B cell (primary cell): Measurements from ENCODE around the gene KRT33A. TPM values are rescaled to one million over a fixed set of nuclear protein-coding genes. Genes with fewer than 3 reads are reported as not detected.
A peak's percentile ranks its signal among the peaks of the same experiment; 100 is the strongest.

Experiments
- ATAC-seq: fragments of 200-7000 bp; cut with Tn5 transposase; one replicate; pipeline ENCODE4 v1.10.0; 2021; ENCODE audit warnings: low read depth, mild to moderate bottlenecking, moderate number of reproducible peaks, moderate library complexity
- CTCF ChIA-PET: fragments of 350-600 bp; sonication (Branson Sonifier 250); formaldehyde crosslinking; loops from one replicate; lab custom pipeline; 2021; ENCODE audit warnings: antibody characterized with exemption, inconsistent platforms; lab: Charles Lee
- POLR2A ChIA-PET: fragments of 350-600 bp; sonication (Branson Sonifier 250); formaldehyde crosslinking; loops from one replicate; lab custom pipeline; 2021; ENCODE audit warnings: antibody characterized with exemption; lab: Charles Lee
- DNase-seq: peaks from one replicate; pipeline ENCODE4 v3.0.0; 2013
- H2AFZ ChIP-seq: 2 replicates; pipeline ENCODE4 v1.6.1; 2012; ENCODE audit warnings: mild to moderate bottlenecking, low read depth, low read length; ENCODE audit not compliant: insufficient read depth, poor library complexity, severe bottlenecking
- H3K27ac ChIP-seq, 2 donors: 1 replicate in 1 of 2; 2 replicates in 1 of 2; pipeline ENCODE4 v1.5.1; 2012 to 2013; ENCODE audit warnings: low read length in 2 of 2, mild to moderate bottlenecking in 2 of 2, moderate library complexity in 1 of 2
- H3K27me3 ChIP-seq, 4 experiments: fragments of 200-600 bp in 1 of 4; sonication (generic) in 1 of 4; replicated peaks in 1 of 4; 1 replicate in 2 of 4; 2 replicates in 2 of 4; pipeline versions ENCODE4 v1.6.1 to v1.7.0; 2013 to 2016; ENCODE audit warnings: low read length in 3 of 4, mild to moderate bottlenecking in 2 of 4, mixed read lengths in 1 of 4, moderate library complexity in 1 of 4; ENCODE audit not compliant: insufficient read depth in 4 of 4, control insufficient read depth in 3 of 4; ENCODE audit errors: control extremely low read depth in 1 of 4
- H3K36me3 ChIP-seq, 2 experiments: replicated peaks in 1 of 2; 1 replicate in 1 of 2; 2 replicates in 1 of 2; pipeline versions ENCODE4 v1.6.1 to v1.7.1; 2013; ENCODE audit warnings: low read length in 1 of 2; ENCODE audit not compliant: insufficient read depth in 2 of 2, control insufficient read depth in 1 of 2; ENCODE audit errors: control extremely low read depth in 1 of 2, extremely low read depth in 1 of 2
- H3K4me1 ChIP-seq, 2 donors: fragments of 200-600 bp in 1 of 2; sonication (generic) in 1 of 2; 1 replicate in 1 of 2; 2 replicates in 1 of 2; pipeline versions ENCODE4 v1.5.1 to v1.6.1; 2013 to 2017; ENCODE audit warnings: low read length in 2 of 2; ENCODE audit not compliant: control insufficient read depth in 2 of 2, insufficient read depth in 2 of 2
- H3K4me2 ChIP-seq: replicated peaks from 2 replicates; pipeline ENCODE3; 2012; ENCODE audit warnings: mild to moderate bottlenecking, low read depth, low read length; ENCODE audit not compliant: poor library complexity, severe bottlenecking
- H3K4me3 ChIP-seq, 5 experiments: fragments of 200-600 bp in 1 of 5; sonication (generic) in 1 of 5; 1 replicate in 3 of 5; 2 replicates in 2 of 5; pipeline versions ENCODE4 v1.5.1 to v1.7.0; 2011 to 2016; ENCODE audit warnings: low read length in 4 of 5, mild to moderate bottlenecking in 4 of 5, low read depth in 2 of 5, control low read depth in 1 of 5, moderate library complexity in 1 of 5; ENCODE audit not compliant: insufficient read depth in 1 of 5; ENCODE audit errors: control extremely low read depth in 1 of 5, extremely low read depth in 1 of 5
- H3K79me2 ChIP-seq: fragments of 200-600 bp; sonication (generic); one replicate; pipeline ENCODE4 v1.6.0; 2016; ENCODE audit warnings: low read length; ENCODE audit not compliant: control insufficient read depth, insufficient read depth
- H3K9ac ChIP-seq: fragments of 200-600 bp; sonication (generic); 2 replicates; pipeline ENCODE4 v1.6.1; 2017; ENCODE audit warnings: mild to moderate bottlenecking, low read length, moderate library complexity
- H3K9me3 ChIP-seq, 3 donors: one replicate each; pipeline versions ENCODE4 v1.6.1 to v1.7.1; 2013; ENCODE audit warnings: low read length in 2 of 3; ENCODE audit not compliant: control insufficient read depth in 2 of 3, insufficient read depth in 1 of 3; ENCODE audit errors: control extremely low read depth in 1 of 3
- H4K20me1 ChIP-seq: 2 replicates; pipeline ENCODE4 v1.6.0; 2012; ENCODE audit warnings: mild to moderate bottlenecking, low read length; ENCODE audit not compliant: insufficient read depth, control insufficient read depth, poor library complexity, severe bottlenecking
- H3K27ac Mint-ChIP-seq: one replicate; pipeline ENCODE4 v1.8.0; 2021; ENCODE audit warnings: mixed read lengths
- H3K27me3 Mint-ChIP-seq: one replicate; pipeline ENCODE4 v1.8.0; 2021; ENCODE audit warnings: mixed read lengths
- H3K4me1 Mint-ChIP-seq: one replicate; pipeline ENCODE4 v1.8.0; 2021; ENCODE audit warnings: mixed read lengths
- H3K4me3 Mint-ChIP-seq: one replicate; pipeline ENCODE4 v1.8.0; 2021; ENCODE audit warnings: mixed read lengths
- H3K9me3 Mint-ChIP-seq: one replicate; pipeline ENCODE4 v1.8.0; 2022; ENCODE audit warnings: mixed read lengths; ENCODE audit not compliant: insufficient read depth
- EZH2 ChIP-seq: IDR thresholded peaks from 2 replicates; pipeline ENCODE4 v1.6.1; 2012; ENCODE audit warnings: borderline replicate concordance, low read depth, mild to moderate bottlenecking, moderate library complexity, low read length; ENCODE audit not compliant: insufficient read depth, poor library complexity, severe bottlenecking
- WGBS: methylation state at CpG from one replicate; pipeline ENCODE4 v1.1.5; 2013; ENCODE audit warnings: missing lambda C conversion rate; ENCODE audit not compliant: insufficient coverage; 5-methylcytosine and 5-hydroxymethylcytosine counted together
- intact Hi-C: fragments of 100-400 bp; cut with micrococcal nuclease; formaldehyde crosslinking; loops from one replicate; pipeline ENCODE4 v1.10.0; 2022
- polyA plus RNA-seq: library from polyadenylated mRNA; depleted of rRNA; stranded (reverse); fragments of >200 nt; gene quantifications from 2 replicates; pipeline ENCODE4 v1.2.3, GENCODE V29; 2012
- total RNA-seq, 2 donors: library from RNA; stranded (reverse); fragments of 120-200 nt in 1 of 2; gene quantifications; 1 replicate in 1 of 2; 2 replicates in 1 of 2; pipeline versions ENCODE4 v1.2.3 to v1.2.4, GENCODE V29; 2013 to 2022
- TF ChIP-seq, protein P1 (sequence below): fragments of 200-600 bp; IDR thresholded peaks from one replicate; pipeline ENCODE4 v1.8.0; 2022; ENCODE audit warnings: antibody characterized with exemption, mild to moderate bottlenecking

KRT33A gene
- total and polyA plus RNA-seq, 2 donors (not counting 1 experiment from before 2014, with no cell fraction given), result not detected

- ChIA-PET POLR2A (no interaction called here), CTCF (interaction anchor here (1.5 kb wide), 1 partner anchor 11 kb away, joined by 6 read pairs; no protein-coding TSS in a partner anchor)
- H4K20me1 ChIP-seq, result no peaks in the 10 kb centered on the region
- 75% methylated on average over 2 of the region's 2 CpGs for WGBS
- Mint-ChIP-seq H3K9me3 (peaks cover 6% of the 10 kb centered on the region), H3K4me1 (peaks cover 4% of the 10 kb centered on the region), H3K4me3 (no peak overlapping the region), H3K27me3 (peaks cover 16% of the 10 kb centered on the region), H3K27ac (no peak overlapping the region)
- H3K4me3 ChIP-seq, result no peak overlapping the region
- peaks cover 0 to 11% (median 0%) of the 10 kb centered on the region in 4 experiments for H3K27me3 ChIP-seq
- H3K79me2 ChIP-seq, result no peaks in the 10 kb centered on the region
- H2AFZ ChIP-seq, result no peak overlapping the region
- ATAC-seq (no peak), DNase-seq (no peak)
- H3K36me3 ChIP-seq, result no peaks in the 10 kb centered on the region
- H3K9me3 ChIP-seq, result peaks cover 0 to 10% (median 0%) of the 10 kb centered on the region in 3 donors
- intact Hi-C loops, result no loop called here
- peaks cover 0 to 11% of the 10 kb centered on the region in 2 donors for H3K4me1 ChIP-seq
- no peak overlapping the region for H3K9ac ChIP-seq
- no peak for TF ChIP-seq EZH2
- TF ChIP-seq, protein P1, sequence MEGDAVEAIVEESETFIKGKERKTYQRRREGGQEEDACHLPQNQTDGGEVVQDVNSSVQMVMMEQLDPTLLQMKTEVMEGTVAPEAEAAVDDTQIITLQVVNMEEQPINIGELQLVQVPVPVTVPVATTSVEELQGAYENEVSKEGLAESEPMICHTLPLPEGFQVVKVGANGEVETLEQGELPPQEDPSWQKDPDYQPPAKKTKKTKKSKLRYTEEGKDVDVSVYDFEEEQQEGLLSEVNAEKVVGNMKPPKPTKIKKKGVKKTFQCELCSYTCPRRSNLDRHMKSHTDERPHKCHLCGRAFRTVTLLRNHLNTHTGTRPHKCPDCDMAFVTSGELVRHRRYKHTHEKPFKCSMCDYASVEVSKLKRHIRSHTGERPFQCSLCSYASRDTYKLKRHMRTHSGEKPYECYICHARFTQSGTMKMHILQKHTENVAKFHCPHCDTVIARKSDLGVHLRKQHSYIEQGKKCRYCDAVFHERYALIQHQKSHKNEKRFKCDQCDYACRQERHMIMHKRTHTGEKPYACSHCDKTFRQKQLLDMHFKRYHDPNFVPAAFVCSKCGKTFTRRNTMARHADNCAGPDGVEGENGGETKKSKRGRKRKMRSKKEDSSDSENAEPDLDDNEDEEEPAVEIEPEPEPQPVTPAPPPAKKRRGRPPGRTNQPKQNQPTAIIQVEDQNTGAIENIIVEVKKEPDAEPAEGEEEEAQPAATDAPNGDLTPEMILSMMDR, result no peak
- no peak overlapping the region for H3K27ac ChIP-seq
- H3K4me2 ChIP-seq, result no peak overlapping the region
Measured at GRCh38 chr17:41339571-41340172, 11.0 kb downstream of the KRT33A start.

DNA sequence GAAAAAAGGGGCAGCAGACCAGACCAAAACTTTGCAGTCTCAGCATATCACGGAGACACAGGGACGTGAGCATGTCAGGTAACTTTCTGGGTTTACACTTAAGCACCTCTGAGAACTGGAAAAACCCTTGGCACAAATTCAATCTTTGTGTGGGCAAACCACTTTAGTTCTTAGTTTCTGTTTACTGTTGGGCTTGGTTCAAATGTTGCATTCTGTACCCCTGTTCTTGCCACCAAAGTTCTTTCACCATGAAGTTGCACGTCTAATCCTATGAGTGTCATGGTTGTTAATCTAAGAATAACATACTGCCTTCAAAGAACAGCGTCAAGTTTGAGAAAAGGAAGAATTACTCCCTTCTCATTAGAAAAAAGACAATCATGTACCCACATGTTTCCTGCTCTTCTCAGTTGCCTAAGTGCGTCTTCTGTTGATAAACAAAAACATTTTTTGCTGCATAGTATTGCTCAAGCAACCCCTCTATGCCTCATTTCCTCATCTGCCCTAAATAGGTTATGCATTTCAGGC, 11.6 kb downstream of the KRT33A start:
- peaks cover 6% of the 10 kb centered on the region for H3K9me3 Mint-ChIP-seq
- Histone ChIP-seq H3K4me1 (peaks cover 0 to 13% of the 10 kb centered on the region in 2 donors), H3K79me2 (no peaks in the 10 kb centered on the region), H2AFZ (no peak overlapping the region), H3K27me3 (peaks cover 0 to 11% (median 0%) of the 10 kb centered on the region in 4 experiments), H3K9ac (no peak overlapping the region), H3K36me3 (no peaks in the 10 kb centered on the region), H3K4me3 (no peak overlapping the region), H3K4me2 (no peak overlapping the region), H3K27ac (no peak overlapping the region), H3K9me3 (peaks cover 0 to 10% (median 0%) of the 10 kb centered on the region in 3 donors), H4K20me1 (no peaks in the 10 kb centered on the region)
- no peak overlapping the region for H3K4me3 Mint-ChIP-seq
- peaks cover 16% of the 10 kb centered on the region for H3K27me3 Mint-ChIP-seq
- 26% methylated on average over 3 of the region's 5 CpGs for WGBS
- ChIA-PET CTCF (interaction anchor here (1.5 kb wide), 1 partner anchor 10 kb away, joined by 6 read pairs; no protein-coding TSS in a partner anchor), POLR2A (no interaction called here)
- peak overlapping the region; percentile 11 for H3K27ac Mint-ChIP-seq
- intact Hi-C loops, result no loop called here
- no peak for TF ChIP-seq EZH2
- TF ChIP-seq, protein P1, result no peak
- DNase-seq (no peak), ATAC-seq (no peak)
- H3K4me1 Mint-ChIP-seq, result peaks cover 8% of the 10 kb centered on the region
